Activated T-helper 1 cell treated with Interleukin-2 at 50 U/mL for 16 hours (primary cell): Measurements from ENCODE around the gene VPS4B.

Experiments used
- DNase-seq: peaks from one replicate; pipeline ENCODE4 v3.0.0-alpha.2; 2020; ENCODE audit warnings: low read depth

Gene VPS4B

GRCh38 chr18:63430526-63430925, 8.2 kb upstream of the VPS4B start:
- no peak for DNase-seq

GRCh38 chr18:63427558-63427957, 5.3 kb upstream of the VPS4B start:
- no peak for DNase-seq

GRCh38 chr18:63422864-63423304, 608 bp upstream of the VPS4B start:
- DNase-seq, result no peak

- DNase-seq, result no peak
Measured at GRCh38 chr18:63421514-63421913, 762 bp downstream of the VPS4B start.

GRCh38 chr18:63412953-63413352, 9.3 kb downstream of the VPS4B start:
- no peak for DNase-seq

- no peak for DNase-seq
Measured at GRCh38 chr18:63410792-63411191, 11.5 kb downstream of the VPS4B start.

- DNase-seq, result no peak
Measured at GRCh38 chr18:63409301-63409700, 13.0 kb downstream of the VPS4B start.

GRCh38 chr18:63407734-63408133, 14.5 kb downstream of the VPS4B start:
- DNase-seq, result no peak

- no peak for DNase-seq
Measured at GRCh38 chr18:63405986-63406385, 16.3 kb downstream of the VPS4B start.

- DNase-seq, result no peak
Measured at GRCh38 chr18:63402246-63403162, 19.8 kb downstream of the VPS4B start.

GRCh38 chr18:63399300-63399699, 23.0 kb downstream of the VPS4B start:
- DNase-seq, result no peak

- no peak for DNase-seq
Measured at GRCh38 chr18:63397349-63397748, 24.9 kb downstream of the VPS4B start.

- no peak for DNase-seq
Measured at GRCh38 chr18:63395503-63395902, 26.8 kb downstream of the VPS4B start.

- no peak for DNase-seq
Measured at GRCh38 chr18:63394954-63395353, 27.3 kb downstream of the VPS4B start.

GRCh38 chr18:63387861-63388260, 34.4 kb downstream of the VPS4B start:
- DNase-seq, result no peak

- DNase-seq, result no peak
Measured at GRCh38 chr18:63382843-63383242, 39.4 kb downstream of the VPS4B start.

GRCh38 chr18:63379639-63379962, 42.7 kb downstream of the VPS4B start:
- DNase-seq, result no peak

- DNase-seq, result no peak
Measured at GRCh38 chr18:63378919-63379638, 43.2 kb downstream of the VPS4B start.

- DNase-seq, result no peak
Measured at GRCh38 chr18:63377275-63377980, 44.8 kb downstream of the VPS4B start.

- no peak for DNase-seq
Measured at GRCh38 chr18:63376538-63376937, 45.7 kb downstream of the VPS4B start.

- DNase-seq, result no peak
Measured at GRCh38 chr18:63374540-63374939, 47.7 kb downstream of the VPS4B start.

- DNase-seq, result no peak
Measured at GRCh38 chr18:63373161-63373560, 49.1 kb downstream of the VPS4B start.

GRCh38 chr18:63368611-63369010, 53.7 kb downstream of the VPS4B start:
- DNase-seq, result no peak
